ENCODE measurements around the gene URM1.
"Not testable (repeated sequence)": the region's sequence is repeated elsewhere in the genome, so short reads cannot be mapped to it uniquely, and the experiment has no call there.

URM1 gene

DNA sequence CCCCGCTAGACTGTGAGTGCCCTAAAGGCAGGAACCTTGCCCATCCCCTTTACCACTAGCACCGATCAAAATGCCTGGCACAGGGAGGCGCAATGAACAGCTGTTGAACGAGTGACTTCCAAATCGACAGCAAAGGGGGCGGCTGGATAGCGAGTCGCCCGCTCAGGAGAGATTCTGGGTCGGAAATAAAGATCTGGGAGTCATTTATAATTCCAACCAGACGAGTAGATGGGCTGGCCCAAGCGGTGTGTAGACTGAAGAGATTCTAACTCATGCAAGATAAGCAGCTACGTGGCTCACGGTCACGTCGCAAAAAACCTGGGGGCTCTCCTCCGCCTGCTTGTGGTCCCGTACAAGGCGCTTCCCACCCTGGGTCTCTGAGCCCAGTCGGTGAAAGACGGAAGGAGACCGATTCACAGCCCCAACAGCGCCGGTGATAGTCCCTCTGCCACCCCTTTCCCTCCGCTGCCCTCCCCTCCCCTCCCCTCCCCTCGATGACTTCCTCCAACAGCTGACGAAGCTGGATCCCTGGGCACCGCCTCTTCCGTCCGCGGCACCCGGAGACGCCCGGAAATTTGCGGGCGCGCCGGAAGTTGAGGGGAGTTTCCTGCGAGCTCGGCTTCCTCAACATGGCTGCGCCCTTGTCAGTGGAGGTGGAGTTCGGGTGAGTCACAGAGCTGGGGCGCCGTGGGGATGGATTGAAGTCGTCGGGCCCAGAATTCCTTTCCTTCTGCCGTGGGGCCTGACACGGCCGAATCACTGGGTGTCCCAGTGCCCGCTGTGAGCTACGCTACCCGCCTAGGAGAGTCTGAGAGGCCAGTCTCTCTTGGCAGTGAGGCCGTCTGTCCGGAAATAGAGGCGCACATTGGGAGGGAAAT is at the start of gene URM1:
Gene URM1, plus strand, starts transcription at position 623 of the 878 bp plus-strand sequence. Its CDS starts 7 bp downstream, at position 630.
- peak; percentile 43 for DNase-seq

DNA sequence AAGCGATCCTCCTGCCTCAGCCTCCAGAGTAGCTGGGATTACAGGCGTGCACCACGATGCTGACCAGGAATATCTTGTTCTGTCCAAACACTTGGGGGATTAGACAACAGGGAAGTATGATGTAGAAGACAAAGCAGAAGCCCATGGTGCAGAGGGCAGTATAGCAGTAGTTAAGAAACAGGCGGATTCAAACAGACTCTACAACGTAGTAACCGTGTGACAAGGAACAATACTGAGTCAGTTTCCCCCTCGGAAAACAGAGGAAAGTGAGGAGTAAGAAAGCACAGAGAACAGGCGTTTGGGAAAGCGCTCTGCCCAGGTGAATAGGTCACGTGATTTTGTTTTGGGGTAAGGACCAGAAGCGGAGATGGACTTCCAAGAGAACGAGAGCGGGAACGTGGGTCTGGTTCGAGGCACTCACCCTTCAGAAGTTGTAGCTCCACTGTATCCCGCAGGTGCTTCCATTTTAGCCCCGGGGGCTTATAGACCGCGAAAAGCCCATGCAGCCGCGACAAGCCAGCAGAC is 49.2 kb upstream of the URM1 start:
- DNase-seq = no peak

DNA sequence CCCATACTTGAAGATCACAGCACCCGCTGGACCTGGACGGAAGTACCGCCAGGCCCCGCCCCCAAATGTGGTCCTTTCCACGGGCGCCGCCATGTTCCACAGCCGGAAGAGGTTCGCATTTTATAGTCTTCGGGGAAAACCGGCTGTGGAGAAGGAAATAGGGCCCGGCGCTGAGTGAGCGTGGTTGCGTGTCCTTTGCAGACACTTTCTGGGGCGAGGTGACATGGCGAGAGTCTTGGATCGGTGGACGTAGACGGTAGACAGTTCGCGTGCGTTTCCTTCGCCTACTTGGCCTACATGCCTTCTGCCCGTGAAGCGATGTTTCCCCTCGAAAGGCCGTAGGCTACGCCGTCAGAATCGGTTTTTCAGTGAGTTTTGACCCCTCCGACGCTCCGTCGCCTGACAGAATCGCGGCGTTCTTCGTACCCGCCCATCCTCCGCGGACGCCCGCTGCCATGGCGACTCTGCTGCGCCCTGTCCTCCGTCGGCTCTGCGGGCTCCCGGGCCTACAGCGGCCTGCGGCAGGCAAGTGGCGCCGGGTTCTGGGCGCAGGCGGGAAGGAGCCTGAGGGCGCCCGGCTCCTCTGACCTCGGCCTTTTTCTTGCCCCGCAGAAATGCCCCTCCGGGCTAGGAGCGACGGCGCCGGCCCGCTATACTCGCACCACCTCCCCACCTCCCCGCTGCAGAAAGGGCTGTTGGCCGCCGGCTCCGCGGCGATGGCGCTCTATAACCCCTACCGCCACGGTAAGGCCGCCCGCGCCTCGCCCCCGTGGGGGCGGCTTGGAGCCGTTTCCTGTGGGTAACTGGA is 48.6 kb upstream of the URM1 start, which contains the start of the genes COQ4 and TRUB2:
Gene COQ4, plus strand, starts transcription at position 436 of the 808 bp plus-strand sequence. Its CDS starts 20 bp downstream, at position 456.
Gene TRUB2, minus strand, starts transcription at position 44 of the 808 bp plus-strand sequence. Its CDS starts 39 bp downstream, at position 5.
- DNase-seq = peak; percentile 78

DNA sequence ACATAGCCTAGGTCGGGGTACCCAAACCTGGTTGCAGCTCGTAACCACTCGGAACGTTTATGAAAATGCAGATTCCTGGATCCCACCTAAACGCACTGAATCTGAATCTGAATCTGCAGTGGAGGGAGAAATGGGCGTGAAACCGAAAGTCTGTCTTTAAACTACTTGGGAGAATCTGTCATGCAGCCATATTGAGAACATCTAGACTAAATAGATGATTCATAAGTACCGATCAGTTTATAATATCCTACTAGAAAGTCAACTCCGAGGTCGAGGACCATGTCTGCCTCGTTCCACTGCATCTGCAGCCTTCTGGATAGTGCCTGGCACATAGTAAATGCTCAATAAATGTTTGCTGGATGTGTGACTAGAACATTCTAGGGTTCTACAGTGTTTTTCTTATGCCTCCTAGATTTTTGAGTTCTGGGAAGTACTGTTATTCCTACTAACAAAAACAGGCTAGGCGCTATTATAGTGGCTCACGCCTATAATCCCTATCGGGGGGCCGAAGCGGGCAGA is 47.9 kb upstream of the URM1 start:
- DNase-seq = no peak

DNA sequence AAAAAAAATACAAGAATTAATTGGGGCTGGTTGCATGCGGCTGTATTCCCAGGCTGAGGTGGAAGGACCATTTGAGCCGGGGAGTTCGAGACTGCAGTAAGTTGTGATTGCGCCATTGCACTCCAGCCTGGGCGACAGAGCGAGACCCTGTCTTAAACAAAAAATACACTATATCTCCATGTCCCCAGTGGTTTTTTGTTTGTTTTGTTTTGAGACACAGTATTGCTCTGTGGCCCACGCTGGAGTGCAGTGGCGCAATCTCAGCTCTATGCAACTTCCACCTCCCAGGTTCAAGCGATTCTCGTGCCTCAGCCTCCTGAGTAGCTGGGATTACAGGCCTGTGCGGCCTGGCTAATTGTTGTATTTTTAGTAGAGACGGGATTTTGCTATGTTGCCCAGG is 47.4 kb upstream of the URM1 start:
- DNase-seq = no peak

DNA sequence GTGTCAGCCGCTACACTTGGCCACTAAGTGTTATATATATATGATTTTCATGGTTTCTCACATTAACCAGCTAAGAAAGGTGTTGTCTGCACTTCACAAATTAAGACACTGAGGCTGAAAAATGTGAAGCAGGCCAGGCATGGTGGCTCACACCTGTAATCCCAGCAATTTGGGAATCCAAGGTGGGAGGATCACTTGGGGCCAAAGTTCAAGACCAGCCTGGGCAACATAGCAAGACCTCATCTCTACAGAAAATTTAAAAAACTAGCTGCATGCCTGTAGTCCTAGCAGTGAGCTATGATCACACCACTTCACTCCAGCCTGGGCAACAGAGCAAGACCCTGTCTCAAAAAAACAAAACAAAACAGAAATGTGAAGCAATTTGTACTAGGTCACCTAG is 46.8 kb upstream of the URM1 start:
- no peak for DNase-seq

DNA sequence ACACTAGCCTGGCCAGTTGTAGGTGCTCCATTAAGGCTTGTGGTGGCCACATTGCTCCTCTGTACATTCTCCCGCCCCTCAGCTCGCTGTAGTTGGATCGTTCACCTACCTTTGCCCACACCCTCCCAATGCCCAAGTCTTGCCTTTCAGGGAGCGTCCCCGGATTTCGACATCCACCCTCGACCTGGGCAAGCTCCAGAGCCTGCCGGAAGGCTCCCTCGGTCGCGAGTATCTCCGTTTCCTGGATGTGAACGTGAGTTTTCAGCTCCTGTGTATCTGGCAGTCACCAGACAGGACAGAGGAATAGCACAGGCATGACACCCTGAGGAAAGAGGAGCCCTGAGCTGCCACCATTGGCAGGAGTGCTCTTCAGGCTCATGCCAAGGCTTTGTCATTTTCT is 45.5 kb upstream of the URM1 start:
- no peak for DNase-seq

DNA sequence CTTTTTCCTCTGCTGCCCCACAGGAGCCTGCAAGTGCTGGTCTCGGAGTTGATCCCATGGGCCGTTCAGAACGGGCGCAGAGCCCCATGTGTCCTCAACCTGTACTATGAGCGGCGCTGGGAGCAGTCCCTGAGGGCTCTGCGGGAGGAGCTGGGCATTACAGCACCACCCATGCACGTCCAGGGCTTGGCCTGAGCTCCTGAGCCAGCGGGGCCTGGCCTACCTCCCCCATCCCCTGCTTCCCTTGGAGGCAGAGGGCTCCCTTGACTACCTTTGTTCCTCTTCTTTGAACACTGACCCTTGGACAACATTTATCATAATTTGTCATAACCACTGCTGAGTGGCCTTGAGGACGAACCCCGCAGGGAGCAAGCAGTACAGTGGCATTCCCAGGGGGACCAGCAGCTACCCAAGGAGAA is 37.7 kb upstream of the URM1 start:
- DNase-seq = no peak

DNA sequence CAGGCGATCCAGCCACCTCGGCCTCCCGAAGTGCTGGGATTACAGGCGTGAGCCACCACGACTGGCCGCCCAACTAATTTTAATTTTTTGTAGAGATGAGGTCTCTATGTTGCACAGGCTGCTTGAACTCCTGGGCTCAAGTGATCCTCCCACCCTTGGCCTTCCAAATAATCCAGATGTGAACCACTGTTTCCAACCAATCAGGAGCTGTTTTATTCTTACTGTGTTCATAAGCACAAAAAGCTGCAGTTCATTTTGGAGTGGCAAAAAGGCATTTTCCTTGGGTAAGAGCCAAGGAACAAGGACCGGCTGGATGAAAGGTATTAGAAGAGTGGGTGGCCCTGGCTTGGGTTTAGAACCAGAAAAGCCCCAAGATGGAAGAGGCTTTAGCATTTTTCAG is 36.0 kb upstream of the URM1 start:
- no peak for DNase-seq

DNA sequence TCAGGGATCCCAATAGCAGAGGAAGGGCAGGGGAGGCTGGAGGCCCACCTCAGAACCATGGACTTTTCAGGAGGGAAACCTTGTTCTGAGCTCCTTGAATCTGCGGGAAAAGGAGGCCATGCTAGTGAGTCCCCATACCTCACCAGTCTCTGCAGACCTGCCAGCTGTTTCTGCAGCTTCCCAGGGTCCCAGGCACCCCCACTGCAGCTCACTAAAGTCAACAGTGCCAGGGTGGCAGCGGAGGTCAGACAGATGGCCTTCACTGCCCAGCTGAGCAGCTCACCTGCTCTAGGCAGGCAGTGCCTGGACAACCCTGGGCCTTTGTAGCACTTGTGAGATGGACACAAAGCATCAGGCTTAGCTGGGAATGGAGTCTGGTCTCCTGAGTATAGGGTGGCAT is 35.3 kb upstream of the URM1 start:
- DNase-seq = no peak

DNA sequence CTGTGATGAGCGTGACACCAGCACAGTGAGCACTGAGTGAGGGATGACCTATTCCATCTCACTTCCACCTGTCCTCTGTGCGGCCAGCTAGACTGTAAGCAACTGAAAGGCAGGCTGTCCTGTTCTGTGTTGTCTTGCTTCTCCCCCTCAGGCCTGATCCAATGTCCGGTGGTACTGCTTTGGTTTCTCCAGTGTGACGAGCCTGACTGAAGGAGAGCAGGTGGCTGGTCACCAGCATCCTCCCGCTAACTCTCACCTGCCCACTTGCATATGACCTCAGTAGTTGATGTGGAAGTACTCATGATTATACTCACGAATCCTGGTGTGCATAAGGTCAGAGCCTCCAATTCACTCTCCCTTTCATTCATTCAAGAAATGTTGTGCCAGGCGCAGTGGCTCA is 33.2 kb upstream of the URM1 start:
- no peak for DNase-seq

DNA sequence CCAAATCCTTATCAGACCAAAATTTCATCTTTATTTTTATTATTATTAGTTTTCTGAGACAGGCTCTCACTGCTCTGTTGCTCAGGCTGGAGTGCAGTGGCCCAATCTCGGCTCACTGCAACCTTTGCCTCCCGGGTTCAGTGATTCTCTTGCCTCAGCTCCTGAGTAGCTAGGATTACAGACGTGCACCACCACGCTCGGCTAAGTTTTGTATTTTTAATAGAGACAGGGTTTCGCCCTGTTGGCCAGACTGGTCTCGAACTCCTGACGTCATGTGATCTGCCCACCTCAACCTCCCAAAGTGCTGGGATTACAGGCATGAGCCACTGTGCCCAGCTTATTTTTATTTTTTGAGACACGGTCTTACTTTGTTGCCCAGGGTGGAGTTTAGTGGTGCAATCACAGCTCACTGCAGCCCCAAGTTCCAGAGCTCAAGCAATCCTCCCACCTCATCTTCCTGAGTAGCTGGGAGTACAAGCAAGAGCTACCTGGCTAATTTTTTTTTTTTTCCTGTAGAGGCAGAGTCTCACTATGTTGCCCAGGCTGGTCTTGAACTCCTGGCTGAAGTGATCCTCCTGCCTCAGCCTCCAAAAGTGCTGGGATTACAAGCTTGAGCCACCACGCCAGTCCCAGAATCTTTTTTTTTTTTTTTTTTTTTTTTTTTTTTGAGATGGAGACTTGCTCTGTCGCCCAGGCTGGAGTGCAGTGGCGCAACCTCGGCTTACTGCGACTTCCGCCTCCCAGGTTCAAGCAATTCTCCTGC is 32.1 kb upstream of the URM1 start:
- not testable (repeated sequence) for DNase-seq

DNA sequence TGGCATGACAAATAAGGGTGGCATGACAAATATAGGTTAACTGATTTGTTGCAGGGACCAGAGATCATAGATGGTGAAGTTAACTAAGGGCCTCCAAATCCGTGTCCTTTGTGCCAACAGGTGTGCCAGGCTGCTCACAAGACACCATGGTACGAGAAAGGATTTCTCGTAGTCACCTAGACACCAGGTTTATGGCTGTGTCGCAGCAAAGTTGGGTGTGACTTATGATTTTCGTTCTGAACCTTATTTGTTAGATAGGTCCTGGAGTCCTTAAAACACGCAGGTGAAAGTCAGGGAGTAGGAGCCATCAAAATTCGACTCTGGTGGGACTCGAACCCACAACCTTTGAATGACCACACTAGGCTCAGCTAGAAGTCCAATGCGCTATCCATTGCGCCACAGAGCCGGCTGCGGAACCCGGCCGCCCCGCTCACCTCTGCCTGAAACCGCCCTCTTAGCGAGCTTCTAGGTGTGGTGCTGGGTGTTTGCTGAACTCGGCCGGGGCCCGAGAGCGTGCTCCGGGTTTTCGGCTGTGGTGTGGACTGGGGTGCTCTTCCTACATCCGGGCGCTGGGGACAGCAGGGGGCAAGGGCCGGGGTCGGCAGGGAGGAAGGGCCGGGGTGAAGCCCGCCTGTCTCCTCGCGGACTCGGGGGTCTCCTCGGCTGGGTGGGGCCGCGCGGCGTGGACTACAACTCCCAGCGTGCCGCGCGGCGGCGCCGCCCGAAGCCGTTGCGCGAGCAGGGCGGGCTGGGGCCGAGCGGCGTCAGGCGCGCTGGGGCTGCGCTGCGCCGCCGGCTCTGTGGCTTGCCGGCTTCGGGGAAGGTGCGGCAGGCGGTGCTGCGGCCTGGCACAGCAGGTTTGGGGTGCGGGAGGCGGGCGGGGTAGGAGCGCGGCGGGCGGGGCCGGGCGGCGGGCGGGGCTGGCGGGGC is 31.1 kb upstream of the URM1 start, which contains the start of gene SLC27A4:
Gene SLC27A4, plus strand, starts transcription at position 767 of the 930 bp plus-strand sequence. CDS start 2,606 bp downstream, outside the sequence.
- DNase-seq = no peak

DNA sequence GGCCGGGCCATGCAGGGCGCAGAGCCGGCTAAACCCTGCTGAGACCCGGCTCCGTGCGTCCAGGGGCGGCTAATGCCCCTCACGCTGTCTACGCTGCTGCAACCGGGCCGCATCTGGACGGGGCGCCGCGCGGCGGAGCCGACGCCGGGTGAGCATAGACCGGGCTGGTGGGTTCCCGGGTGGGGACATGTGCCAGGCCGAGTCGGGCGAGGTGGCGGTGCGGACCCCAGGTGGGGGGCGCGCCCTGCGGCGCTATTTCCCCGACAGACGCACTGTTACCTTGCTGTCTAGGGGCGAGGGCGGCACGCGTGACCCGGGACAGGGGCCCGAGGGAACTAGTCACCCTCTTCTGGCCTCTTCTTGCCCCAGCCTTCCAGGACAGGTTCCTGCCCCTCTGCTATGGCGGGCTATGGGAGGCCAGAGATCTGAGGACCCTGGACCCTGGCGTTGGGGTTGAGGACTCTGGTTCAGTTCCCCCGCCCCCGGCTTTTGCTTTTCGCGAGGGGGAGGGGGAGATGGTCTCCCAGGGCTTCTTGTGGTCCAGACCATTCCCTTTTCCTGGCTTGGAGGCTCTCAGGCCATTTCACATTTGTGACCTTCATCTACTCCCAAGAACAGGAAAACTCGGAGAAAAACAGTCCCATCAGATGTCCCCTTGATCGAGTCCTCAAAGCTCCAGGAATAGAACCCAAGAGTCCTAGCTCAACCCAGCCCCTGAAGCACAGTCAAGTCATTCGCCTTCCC is 30.3 kb upstream of the URM1 start:
- DNase-seq = no peak

DNA sequence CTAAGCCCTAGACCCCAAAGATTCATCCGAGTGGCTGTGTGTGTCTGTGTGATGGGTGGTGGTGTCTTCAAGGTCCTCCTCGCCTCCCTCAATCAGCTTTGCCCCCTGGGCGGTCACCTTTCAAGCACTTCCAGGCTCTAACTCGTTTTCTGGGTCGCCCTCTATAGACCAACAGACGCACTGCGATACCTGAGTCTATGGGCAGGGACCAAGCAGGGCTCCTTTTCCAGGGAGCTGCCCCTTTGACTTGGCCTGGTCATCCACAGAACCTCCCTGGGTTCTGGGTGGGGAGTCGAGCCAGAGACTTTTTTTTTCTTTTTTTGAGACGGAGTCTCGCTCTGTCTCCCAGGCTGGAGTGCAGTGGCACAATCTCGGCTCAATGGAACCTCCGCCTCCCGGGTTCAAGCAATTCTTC is 29.7 kb upstream of the URM1 start:
- DNase-seq = peak; percentile 17

DNA sequence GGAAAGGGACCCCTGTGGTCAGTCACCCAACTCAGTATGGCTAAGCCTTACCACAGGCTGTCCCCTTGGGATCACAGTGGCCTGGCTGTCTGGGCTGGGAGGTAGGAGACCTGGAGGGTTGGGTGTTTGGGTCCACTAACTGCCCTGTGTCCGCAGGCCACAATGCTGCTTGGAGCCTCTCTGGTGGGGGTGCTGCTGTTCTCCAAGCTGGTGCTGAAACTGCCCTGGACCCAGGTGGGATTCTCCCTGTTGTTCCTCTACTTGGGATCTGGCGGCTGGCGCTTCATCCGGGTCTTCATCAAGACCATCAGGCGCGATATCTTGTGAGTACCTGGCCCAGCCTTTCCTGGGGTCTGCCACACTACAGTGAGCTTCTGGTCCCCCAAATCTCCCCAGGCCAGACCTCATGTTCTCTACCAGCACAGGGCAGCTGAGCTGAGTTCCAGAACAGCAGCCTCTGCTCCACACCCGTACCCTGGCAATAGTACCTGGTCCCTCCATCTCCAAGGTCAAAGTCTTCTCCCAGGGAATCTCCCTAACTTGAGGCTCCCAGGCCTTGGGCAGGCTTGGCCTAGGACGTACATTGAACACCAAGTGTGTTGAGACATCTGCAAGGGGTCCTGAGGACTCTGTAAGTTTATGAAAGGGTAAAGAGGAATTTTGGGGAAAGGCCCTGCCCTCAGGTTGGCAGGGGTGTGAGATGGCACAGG is 28.0 kb upstream of the URM1 start:
- DNase-seq = no peak

DNA sequence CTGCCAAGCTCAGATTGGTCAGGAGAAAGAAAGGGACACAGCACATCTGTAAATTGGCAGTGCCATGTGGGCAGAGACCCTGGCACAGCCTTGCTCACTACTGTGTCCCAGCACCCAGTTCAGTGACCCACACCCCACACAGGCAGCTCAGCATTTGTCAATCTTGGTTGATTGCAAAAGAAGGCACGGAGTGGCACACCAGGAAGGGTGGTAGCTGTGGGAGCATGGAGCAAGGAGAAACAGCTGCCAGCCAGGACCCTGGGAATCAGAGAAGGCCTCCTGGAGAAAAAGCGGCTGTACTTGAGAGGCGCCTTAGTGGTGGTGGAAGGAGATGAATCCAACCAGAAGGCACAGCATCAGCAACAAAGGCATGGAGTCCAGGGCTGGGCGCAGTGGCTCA is 27.3 kb upstream of the URM1 start:
- no peak for DNase-seq

DNA sequence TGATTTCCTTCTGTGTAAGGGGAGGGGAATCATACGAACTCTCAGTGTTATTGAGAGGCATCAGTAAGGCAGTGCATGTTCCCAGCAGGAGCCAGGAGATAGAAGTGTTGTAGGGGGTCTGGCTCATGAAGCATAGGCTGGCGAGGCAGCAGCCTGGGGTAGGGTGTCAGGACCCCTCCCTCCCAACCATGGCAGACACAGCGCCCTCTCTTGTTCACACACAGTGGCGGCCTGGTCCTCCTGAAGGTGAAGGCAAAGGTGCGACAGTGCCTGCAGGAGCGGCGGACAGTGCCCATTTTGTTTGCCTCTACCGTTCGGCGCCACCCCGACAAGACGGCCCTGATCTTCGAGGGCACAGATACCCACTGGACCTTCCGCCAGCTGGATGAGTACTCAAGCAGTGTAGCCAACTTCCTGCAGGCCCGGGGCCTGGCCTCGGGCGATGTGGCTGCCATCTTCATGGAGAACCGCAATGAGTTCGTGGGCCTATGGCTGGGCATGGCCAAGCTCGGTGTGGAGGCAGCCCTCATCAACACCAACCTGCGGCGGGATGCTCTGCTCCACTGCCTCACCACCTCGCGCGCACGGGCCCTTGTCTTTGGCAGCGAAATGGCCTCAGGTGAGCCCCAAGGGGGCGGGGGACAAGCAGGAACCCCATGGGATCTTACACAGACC is 26.1 kb upstream of the URM1 start:
- no peak for DNase-seq

DNA sequence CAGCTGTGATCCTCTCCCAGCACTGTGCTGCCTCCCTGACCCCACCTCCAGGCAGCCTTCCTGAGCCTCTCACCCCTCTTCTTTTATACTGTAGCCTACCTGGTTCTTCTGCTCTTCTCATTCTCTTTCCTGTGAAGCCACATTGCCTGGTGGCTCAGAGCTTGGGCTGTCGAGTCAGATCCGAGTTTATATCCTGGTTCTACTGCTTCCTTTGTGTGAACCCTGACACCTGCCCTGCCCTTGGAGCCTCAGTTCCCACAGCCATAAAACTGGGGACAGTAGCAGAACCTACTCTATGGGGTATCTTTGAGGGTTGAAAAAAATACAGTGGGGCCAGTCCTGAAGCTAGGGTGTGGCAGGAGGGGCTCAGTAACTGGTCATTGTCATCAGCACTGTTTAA is 22.0 kb upstream of the URM1 start:
- DNase-seq = no peak

Data from NCI-H1436 treated with DMSO at 0.1 percent for 48 hours (cell line).